K562 (cell line): ENCODE results near the gene C19orf67. TPM values are rescaled to one million over a fixed set of nuclear protein-coding genes. Genes with fewer than 3 reads are reported as not detected.

Experiments used
- ATF1 ChIP-seq, 2 experiments: fragments of 450-650 bp in 1 of 2; IDR thresholded peaks; 2 replicates each; pipeline ENCODE4 v1.6.1; 2016; ENCODE audit warnings: missing compliant biosample characterization in 1 of 2, missing genetic modification characterization in 1 of 2
- E2F8 ChIP-seq: fragments of 450-650 bp; IDR thresholded peaks from 2 replicates; pipeline ENCODE4 v1.7.1; 2018; ENCODE audit warnings: mild to moderate bottlenecking, low read depth; ENCODE audit not compliant: partially characterized antibody
- HMGXB4 ChIP-seq: sonication (generic); formaldehyde crosslinking; IDR thresholded peaks from 2 replicates; pipeline ENCODE4 v1.8.1; 2023; ENCODE audit warnings: mild to moderate bottlenecking, missing genetic modification reagents
- HSF4 ChIP-seq: fragments of 250-450 bp; sonication (Bioruptor Pico); IDR thresholded peaks from 2 replicates; pipeline ENCODE4 v2.1.2; 2022; ENCODE audit warnings: mild to moderate bottlenecking, moderate library complexity, borderline replicate concordance
- MAZ ChIP-seq, 2 experiments: fragments of 450-650 bp in 1 of 2; sonication (generic) in 1 of 2; formaldehyde crosslinking; IDR thresholded peaks in 1 of 2; conservative IDR thresholded peaks in 1 of 2; 2 replicates each; pipeline versions ENCODE4 v1.4.0 to v1.5.0; 2020; ENCODE audit warnings: mild to moderate bottlenecking in 1 of 2, missing genetic modification reagents in 1 of 2
- MCM2 ChIP-seq: fragments of 450-650 bp; IDR thresholded peaks from 2 replicates; pipeline ENCODE4 v1.6.1; 2017; ENCODE audit warnings: low read depth, mild to moderate bottlenecking
- NFE2L1 ChIP-seq: fragments of 450-650 bp; IDR thresholded peaks from 2 replicates; pipeline ENCODE4 v1.6.1; 2016; ENCODE audit warnings: missing genetic modification characterization, low read depth, mild to moderate bottlenecking, missing compliant biosample characterization, moderate library complexity, borderline replicate concordance
- TAL1 ChIP-seq: fragments of 450-650 bp; IDR thresholded peaks from 2 replicates; pipeline ENCODE4 v1.6.1; 2016; ENCODE audit warnings: mild to moderate bottlenecking
- ZBTB40 ChIP-seq, 2 experiments: fragments of 450-650 bp in 1 of 2; sonication (generic) in 1 of 2; formaldehyde crosslinking in 1 of 2; IDR thresholded peaks; 2 replicates each; pipeline versions ENCODE4 v1.7.1 to v1.9.0; 2016 to 2022; ENCODE audit warnings: inconsistent platforms in 1 of 2, mild to moderate bottlenecking in 1 of 2, missing genetic modification reagents in 1 of 2
- ZBTB7A ChIP-seq: IDR thresholded peaks from 2 replicates; pipeline ENCODE4 v1.6.1; 2011; ENCODE audit warnings: low read depth, mild to moderate bottlenecking, low read length, moderate library complexity, borderline replicate concordance; ENCODE audit not compliant: control insufficient read depth
- ZNF384 ChIP-seq: IDR thresholded peaks from 2 replicates; pipeline ENCODE4 v1.6.1; 2012; ENCODE audit warnings: low read depth, low read length, improper control_type of control experiment
- ZNF583 ChIP-seq: fragments of 250-450 bp; sonication (Bioruptor Pico); IDR thresholded peaks from 2 replicates; pipeline ENCODE4 v1.4.0; 2020
- ZNF586 ChIP-seq: fragments of 450-650 bp; formaldehyde crosslinking; conservative IDR thresholded peaks from 2 replicates; pipeline ENCODE4 v1.4.0; 2020; ENCODE audit warnings: mild to moderate bottlenecking, moderate library complexity
- polyA plus RNA-seq, 8 experiments: library from polyadenylated mRNA; depleted of rRNA in 4 of 8; stranded (reverse) in 5 of 8; unstranded in 3 of 8; fragments of >200 nt; fragmentation: Nextera tagmentation in 2 of 8; fragmentation: Illumina TruSeq in 1 of 8; extraction: Ambion mirVana in 2 of 8; extraction: Trizol in 1 of 8; gene quantifications; 2 replicates each; pipeline versions ENCODE4 v1.2.1 to v1.2.3, GENCODE V29; 2011 to 2014; ENCODE audit warnings: inconsistent platforms in 1 of 8, missing spikeins in 1 of 8
- total RNA-seq, 7 experiments: library from RNA; depleted of rRNA in 6 of 7; stranded (reverse); fragments of >200 nt in 6 of 7; fragmentation: Illumina TruSeq in 2 of 7; extraction: Trizol in 2 of 7; gene quantifications; 2 replicates each; pipeline versions ENCODE4 v1.2.1 to v1.2.3, GENCODE V29; 2011 to 2021; ENCODE audit warnings: low replicate concordance in 1 of 7

Gene C19orf67
- total and polyA plus RNA-seq, 9 of the 15 experiments (the other 6 are each of a cell fraction or from before 2014, with no cell fraction given), result 0.29 to 1.8 (median 0.51) TPM; not detected in 3

GRCh38 chr19:14117668-14118164 is 32.1 kb upstream of the C19orf67 start, which contains the start of gene PRKACA (continued):
- TF ChIP-seq HSF4 (CRISPR knock-in tag) (no peak), ZNF586 (CRISPR knock-in tag) (no peak), HMGXB4 (CRISPR knock-in tag) (no peak), ZNF583 (CRISPR knock-in tag) (no peak), ATF1 (CRISPR knock-in tag; IDR thresholded peaks at IDR 0.05) (0 out of 2 replicates have a peak, but pooled peaks have one; percentile 23), ATF1 (tag; IDR thresholded peaks at IDR 0.05) (peak; percentile 93), MCM2 (no peak), TAL1 (no peak), ZBTB40 (IDR thresholded peaks at IDR 0.05) (no peak), ZBTB40 (CRISPR knock-in tag; IDR thresholded peaks at IDR 0.05) (no peak), NFE2L1 (tag) (no peak), E2F8 (peak; percentile 27), ZBTB7A (peak; percentile 89), ZNF384 (no peak), MAZ (CRISPR knock-in tag; conservative IDR thresholded peaks at IDR 0.05 in 1 of 2, IDR thresholded peaks at IDR 0.05 in 1 of 2) (peak; percentile 10 to 59; a peak in 3 of 4 replicates)
